Muscle of leg (tissue), 11 donors: ENCODE results near the gene ACER3. TPM values are rescaled to one million over a fixed set of nuclear protein-coding genes. Genes with fewer than 3 reads are reported as not detected.

Experiments
- DNase-seq: peaks from one replicate; pipeline ENCODE4 v3.0.0; 2013
- H3K27ac ChIP-seq: one replicate; pipeline ENCODE4 v1.5.1; 2013; ENCODE audit warnings: mild to moderate bottlenecking, low read length, control low read depth
- H3K27me3 ChIP-seq: one replicate; pipeline ENCODE4 v1.6.1; 2013; ENCODE audit warnings: low read length; ENCODE audit not compliant: control insufficient read depth, insufficient read depth
- H3K36me3 ChIP-seq: one replicate; pipeline ENCODE4 v1.6.1; 2013; ENCODE audit warnings: low read length; ENCODE audit not compliant: control insufficient read depth, insufficient read depth
- H3K4me1 ChIP-seq: one replicate; pipeline ENCODE4 v1.6.1; 2013; ENCODE audit warnings: low read length; ENCODE audit not compliant: control insufficient read depth, insufficient read depth
- H3K4me3 ChIP-seq: one replicate; pipeline ENCODE4 v1.5.1; 2013; ENCODE audit warnings: low read length, control low read depth
- H3K9me3 ChIP-seq: replicated peaks from 2 replicates; pipeline ENCODE4 v1.6.1; 2013; ENCODE audit warnings: low read depth, low read length; ENCODE audit not compliant: control insufficient read depth
- WGBS: methylation state at CpG from one replicate; pipeline ENCODE4 v1.1.5; 2013; ENCODE audit warnings: missing lambda C conversion rate; ENCODE audit not compliant: insufficient coverage; 5-methylcytosine and 5-hydroxymethylcytosine counted together
- polyA plus RNA-seq, 8 donors: library from polyadenylated mRNA; unstranded; fragments of 120-200 nt; gene quantifications; one replicate each; pipeline versions ENCODE4 v1.2.1 to v1.2.3, GENCODE V29; 2013; ENCODE audit warnings: inconsistent platforms in 1 of 8, low replicate concordance in 1 of 8; ENCODE audit not compliant: insufficient read length in 8 of 8, insufficient read depth in 1 of 8
- total RNA-seq: library from RNA; stranded (reverse); fragments of 120-200 nt; gene quantifications from one replicate; pipeline ENCODE4 v1.2.4, GENCODE V29; 2013

Gene ACER3
- total and polyA plus RNA-seq, 9 donors: 4.5 to 10.3 (median 5.9) TPM

DNA sequence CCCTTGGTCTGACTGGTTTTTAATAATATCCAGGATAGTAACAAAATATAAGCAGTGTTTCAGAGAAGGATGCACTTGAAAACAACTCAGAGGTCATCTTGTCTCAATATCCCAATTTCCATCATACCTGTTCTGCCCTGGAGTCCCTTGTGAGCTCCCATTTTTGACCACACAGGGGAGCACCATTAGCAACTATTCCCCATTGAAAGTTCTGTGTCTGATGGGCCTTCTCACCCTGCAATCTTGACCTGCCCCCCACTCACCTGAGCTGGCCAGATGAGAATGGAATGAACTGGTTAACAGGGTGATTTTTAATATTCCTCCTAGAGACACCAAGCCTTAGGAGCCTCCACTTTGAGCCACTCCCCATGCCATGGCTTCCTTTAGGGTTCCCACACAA lies 202.2 kb downstream of the ACER3 start:
- no peak overlapping the region for H3K27ac ChIP-seq
- H3K4me3 ChIP-seq: no peak overlapping the region
- H3K9me3 ChIP-seq: no peaks in the 10 kb centered on the region
- peaks cover 19% of the 10 kb centered on the region for H3K4me1 ChIP-seq
- DNase-seq: no peak
- H3K36me3 ChIP-seq: no peaks in the 10 kb centered on the region
- H3K27me3 ChIP-seq: peaks cover 4% of the 10 kb centered on the region

DNA sequence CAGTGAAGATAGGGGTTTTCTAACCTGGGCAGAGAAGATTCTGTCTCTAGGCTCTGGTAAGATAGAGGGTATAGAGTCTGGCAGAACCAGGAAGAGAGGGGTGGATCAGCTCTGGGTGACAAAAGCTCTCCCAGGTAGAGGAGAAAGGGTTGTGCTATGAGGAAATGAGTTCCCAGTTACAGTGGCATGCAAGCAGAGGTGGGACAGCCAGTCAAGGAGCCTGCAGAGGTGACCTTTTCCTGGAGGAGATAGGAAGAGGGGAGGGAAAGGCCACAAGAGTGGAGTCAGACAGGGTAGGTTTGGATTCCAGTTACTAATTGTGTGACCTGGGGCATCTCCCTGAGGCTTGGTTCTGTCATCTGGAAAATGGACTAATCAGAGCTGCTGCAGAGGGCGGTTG lies 202.7 kb downstream of the ACER3 start:
- Histone ChIP-seq H3K4me3 (no peak overlapping the region), H3K27ac (no peak overlapping the region), H3K9me3 (no peaks in the 10 kb centered on the region), H3K4me1 (peaks cover 24% of the 10 kb centered on the region), H3K36me3 (no peaks in the 10 kb centered on the region), H3K27me3 (peaks cover 4% of the 10 kb centered on the region)
- 86% methylated on average over 1 of the region's 1 CpG for WGBS
- DNase-seq: no peak

DNA sequence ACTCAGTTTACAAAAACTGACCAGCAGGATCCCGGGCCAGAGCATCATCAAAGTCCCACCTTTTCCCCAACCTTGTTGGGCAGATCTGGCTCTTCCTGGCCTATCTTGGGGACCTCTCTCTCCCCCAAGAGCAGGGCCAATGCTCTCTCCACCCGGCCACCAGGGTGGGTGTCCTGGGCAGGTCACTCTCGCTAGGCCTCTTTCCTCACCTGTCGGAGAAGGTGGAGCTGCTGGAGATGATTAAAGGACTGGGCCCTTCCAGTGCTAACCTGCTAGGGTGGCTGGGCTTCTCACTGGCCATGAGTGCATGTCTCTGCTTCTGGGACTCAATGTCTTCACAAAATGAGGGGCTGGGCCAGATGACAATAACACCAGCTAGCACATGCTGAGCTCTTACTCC lies 203.1 kb downstream of the ACER3 start:
- H3K4me1 ChIP-seq: peaks cover 28% of the 10 kb centered on the region
- H3K9me3 ChIP-seq: no peaks in the 10 kb centered on the region
- no peak for DNase-seq
- no peak overlapping the region for H3K4me3 ChIP-seq
- H3K27me3 ChIP-seq: peaks cover 4% of the 10 kb centered on the region
- WGBS: 82% methylated on average over 3 of the region's 4 CpGs
- H3K27ac ChIP-seq: no peak overlapping the region
- H3K36me3 ChIP-seq: no peaks in the 10 kb centered on the region

DNA sequence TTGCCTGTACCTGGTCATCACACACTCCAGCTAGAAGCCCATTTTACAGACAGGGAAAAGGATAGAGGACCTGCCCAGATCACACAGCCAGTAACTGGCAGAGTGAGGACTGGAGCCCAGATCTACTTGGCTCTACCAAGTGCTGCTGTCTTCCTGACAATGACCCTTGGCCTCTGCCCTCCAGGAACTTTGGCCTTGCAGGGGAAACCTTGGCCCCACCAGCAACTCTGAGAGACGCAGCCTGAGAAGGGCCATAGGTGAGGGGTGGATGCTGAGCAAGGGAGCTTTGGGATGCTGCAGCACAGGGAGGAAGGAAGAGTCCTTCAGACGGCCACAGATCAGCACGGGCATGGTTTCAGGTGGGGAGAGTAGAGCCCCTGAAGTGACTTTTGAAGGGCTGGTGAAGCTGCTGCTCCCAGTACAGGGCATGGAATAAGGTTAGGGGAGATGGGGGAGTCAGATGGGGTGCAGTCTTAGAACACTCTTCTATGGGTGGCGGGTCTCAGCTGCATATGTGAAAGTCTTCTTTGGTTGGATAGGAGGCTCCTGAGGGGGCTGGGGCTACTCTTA lies 204.0 kb downstream of the ACER3 start:
- H3K27me3 ChIP-seq: peaks cover 4% of the 10 kb centered on the region
- no peaks in the 10 kb centered on the region for H3K9me3 ChIP-seq
- H3K36me3 ChIP-seq: no peaks in the 10 kb centered on the region
- 81% methylated on average over 4 of the region's 4 CpGs for WGBS
- H3K27ac ChIP-seq: no peak overlapping the region
- H3K4me3 ChIP-seq: no peak overlapping the region
- peaks cover 37% of the 10 kb centered on the region for H3K4me1 ChIP-seq
- DNase-seq: no peak

DNA sequence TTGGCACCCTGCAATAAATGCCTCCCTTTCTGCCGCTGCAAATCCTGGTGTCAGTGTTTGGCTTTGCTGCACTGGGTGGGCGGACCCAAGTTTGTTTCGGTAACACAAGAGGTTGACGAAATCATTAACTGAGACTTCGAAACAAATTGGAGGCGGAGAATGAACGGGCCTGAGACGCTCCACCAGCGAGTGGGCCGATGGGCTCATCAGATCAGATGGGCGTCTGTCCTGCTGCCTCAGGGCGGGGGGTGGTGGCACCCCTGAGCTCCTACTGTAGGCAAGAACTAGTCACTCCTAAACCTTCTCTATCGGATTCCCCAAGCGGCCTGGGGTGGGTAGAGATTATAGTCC lies 205.1 kb downstream of the ACER3 start:
- Histone ChIP-seq H3K36me3 (no peaks in the 10 kb centered on the region), H3K27ac (peak overlapping the region; percentile 90), H3K27me3 (peaks cover 2% of the 10 kb centered on the region), H3K9me3 (no peaks in the 10 kb centered on the region), H3K4me3 (peak overlapping the region; percentile 84), H3K4me1 (peaks cover 44% of the 10 kb centered on the region)
- peak; percentile 66 for DNase-seq
- WGBS: 21% methylated on average over 7 of the region's 14 CpGs

DNA sequence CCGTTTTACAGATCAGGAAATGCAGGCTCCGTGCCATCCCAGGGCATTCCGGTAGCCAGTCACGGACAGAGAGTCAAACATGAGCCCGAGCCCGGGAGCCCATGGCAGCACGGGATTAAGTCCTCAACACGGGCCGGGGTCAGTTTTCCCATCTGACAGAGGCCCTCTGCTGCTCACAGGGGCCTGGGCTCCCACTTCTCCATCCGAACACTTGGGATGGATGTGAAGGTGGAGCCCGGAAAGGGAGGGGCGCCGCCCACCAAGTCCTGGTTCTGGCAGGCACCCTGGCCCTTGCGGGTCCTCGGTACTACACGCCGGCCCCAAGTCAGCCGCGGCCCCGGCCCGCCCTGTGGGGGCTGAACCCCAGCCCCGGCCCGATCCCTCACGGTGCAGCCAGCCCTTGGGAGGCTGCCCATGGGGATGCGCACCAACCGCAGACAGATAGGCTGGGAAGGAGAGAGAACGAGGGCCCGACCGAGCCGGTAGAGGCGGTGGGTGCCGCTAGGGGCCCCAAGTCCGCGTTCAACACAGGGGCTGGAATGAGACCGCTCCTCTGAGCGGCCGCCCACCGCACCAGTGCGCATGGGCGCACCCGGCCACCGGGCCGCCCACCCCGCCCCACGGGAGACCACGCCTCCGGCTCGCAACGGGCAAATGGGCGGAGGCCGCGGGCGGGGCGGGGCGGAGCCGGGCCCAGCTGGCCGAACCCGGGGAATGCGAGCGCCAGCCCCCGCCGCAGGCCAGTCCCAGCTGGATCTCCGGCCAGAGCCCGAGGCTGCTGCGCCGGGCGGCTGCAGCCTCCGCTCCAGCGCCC lies 205.7 kb downstream of the ACER3 start, which contains the start of gene CAPN5:
Gene CAPN5 (plus strand): TSS at position 743 of the 814 bp plus-strand sequence. CDS start 17,916 bp downstream, outside the sequence.
- WGBS: under 1% methylated on average over 66 of the region's 69 CpGs
- H3K9me3 ChIP-seq: no peaks in the 10 kb centered on the region
- H3K4me1 ChIP-seq: peaks cover 44% of the 10 kb centered on the region
- peaks cover 2% of the 10 kb centered on the region for H3K27me3 ChIP-seq
- H3K4me3 ChIP-seq: peak within 1 kb of the TSS; percentile 84
- H3K27ac ChIP-seq: peak within 1 kb of the TSS; percentile 90
- H3K36me3 ChIP-seq: no peaks in the 10 kb centered on the region
- DNase-seq: peak; percentile 98

DNA sequence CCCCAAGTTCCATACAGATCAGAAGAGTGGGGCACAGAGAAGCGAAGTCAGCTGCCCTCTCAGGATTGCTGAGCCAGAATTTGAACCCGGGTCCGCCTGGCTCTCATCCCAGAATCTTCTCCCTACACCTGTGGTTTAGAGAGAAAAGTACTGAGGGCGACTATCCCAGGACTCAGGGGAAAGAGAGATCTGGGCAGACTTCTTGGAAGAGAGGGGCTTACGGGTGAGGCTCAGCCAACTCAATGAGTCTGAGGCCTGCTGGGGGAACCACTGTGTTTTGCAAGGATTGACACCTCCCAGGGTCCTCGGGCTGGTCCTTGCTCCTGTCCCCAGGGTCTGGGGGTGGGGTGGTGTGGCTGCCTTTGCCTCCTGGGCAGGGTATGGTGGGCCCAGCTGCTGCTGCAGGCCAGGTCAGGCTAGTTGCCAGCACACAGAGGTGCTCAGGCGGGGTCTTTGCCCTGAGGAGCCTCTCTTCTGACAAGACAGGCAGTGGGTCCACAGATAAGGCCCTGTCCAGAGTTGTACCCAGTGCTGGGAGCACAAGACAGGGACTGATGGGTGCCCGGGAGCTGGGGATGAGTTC lies 207.2 kb downstream of the ACER3 start:
- Histone ChIP-seq H3K27me3 (peaks cover 2% of the 10 kb centered on the region), H3K9me3 (no peaks in the 10 kb centered on the region), H3K4me3 (peak overlapping the region; percentile 64), H3K4me1 (peaks cover 58% of the 10 kb centered on the region), H3K36me3 (no peaks in the 10 kb centered on the region), H3K27ac (no peak overlapping the region)
- no peak for DNase-seq
- 65% methylated on average over 4 of the region's 8 CpGs for WGBS

DNA sequence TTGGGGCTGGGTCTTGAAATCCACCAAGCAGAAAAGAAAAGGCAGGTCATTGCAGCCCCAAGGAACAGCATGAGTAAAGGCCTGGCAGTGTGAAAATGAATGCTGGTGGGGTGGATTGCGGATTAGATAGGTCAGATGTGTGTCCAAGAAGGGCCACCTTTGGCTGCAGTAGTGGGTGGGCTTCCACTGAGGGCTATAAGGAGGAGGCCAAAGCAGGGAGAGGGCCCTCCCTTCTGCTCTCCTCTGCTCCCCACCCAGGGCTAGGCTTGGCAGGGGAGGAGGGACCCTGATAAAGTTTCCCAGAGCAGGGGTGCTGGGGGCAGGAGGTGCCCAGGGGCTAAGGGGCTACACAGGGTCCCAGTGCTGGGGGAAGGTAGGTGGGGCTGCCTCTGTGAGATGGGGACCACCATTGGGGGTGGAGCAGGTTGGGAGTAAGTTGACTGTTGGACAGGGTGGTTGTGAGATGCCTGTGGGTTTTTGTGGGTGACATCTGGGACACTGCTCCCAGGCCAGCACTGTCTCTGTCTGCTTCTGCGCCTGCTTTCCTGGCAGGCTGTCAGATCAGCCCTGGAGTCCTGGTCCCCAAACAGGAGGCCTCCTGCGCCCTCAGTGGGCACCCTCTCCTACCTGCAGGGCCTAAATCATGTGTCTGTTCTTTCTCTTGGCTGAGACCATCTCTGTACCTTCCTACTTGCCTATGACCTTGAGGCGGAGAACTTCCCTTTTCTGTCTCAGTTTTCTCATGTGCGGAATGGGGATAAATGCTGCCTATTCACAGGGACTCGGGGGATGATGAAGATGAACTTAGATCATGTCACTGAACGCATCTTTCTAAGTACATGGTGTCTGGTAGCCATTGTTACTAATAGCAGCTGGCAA lies 208.0 kb downstream of the ACER3 start:
- H3K27me3 ChIP-seq: peaks cover 2% of the 10 kb centered on the region
- H3K36me3 ChIP-seq: no peaks in the 10 kb centered on the region
- WGBS: 89% methylated on average over 3 of the region's 7 CpGs
- H3K4me1 ChIP-seq: peaks cover 66% of the 10 kb centered on the region
- DNase-seq: no peak
- H3K27ac ChIP-seq: no peak overlapping the region
- no peak overlapping the region for H3K4me3 ChIP-seq
- H3K9me3 ChIP-seq: no peaks in the 10 kb centered on the region

DNA sequence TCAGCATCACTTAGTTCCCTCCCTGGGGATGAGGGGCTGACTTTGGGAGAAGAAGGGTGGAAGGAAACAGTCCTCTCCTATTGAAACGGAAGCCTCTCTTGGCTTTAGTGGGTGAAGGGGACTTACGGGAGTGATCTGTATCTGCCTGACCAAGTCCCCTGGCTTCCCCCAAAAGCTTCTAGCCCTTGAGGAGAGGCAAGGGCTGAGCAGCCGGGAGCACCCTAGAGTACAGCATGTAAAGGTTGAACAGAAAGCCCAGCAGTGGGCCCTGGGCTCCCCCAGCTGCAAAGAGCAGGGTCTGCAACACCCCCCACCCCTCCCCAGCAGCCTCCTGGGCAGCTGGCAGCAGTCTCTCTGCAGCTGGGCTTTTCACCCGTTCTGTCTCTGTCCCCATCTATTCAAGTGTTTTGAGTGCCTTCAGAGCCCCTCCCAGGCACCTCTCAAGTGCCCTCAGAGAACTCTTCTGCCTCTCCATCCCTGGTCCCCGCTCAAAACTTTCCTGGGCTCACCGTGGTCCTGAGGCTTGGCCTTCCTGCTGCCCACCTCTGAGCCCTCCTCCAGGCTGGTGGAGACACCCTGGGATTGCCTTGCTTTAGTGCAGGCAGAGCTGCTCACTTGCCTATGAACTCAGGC lies 208.7 kb downstream of the ACER3 start:
- Histone ChIP-seq H3K27me3 (no peaks in the 10 kb centered on the region), H3K4me3 (no peak overlapping the region), H3K27ac (no peak overlapping the region), H3K4me1 (peaks cover 73% of the 10 kb centered on the region), H3K36me3 (no peaks in the 10 kb centered on the region), H3K9me3 (no peaks in the 10 kb centered on the region)
- DNase-seq: no peak
- 53% methylated on average over 6 of the region's 6 CpGs for WGBS
